ENCODE results near the gene ULK1. TPM values are rescaled to one million over a fixed set of nuclear protein-coding genes. Genes with fewer than 3 reads are reported as not detected.

Gene ULK1
- total RNA-seq, 1 donor from 2014 or later: 56.1 TPM

DNA sequence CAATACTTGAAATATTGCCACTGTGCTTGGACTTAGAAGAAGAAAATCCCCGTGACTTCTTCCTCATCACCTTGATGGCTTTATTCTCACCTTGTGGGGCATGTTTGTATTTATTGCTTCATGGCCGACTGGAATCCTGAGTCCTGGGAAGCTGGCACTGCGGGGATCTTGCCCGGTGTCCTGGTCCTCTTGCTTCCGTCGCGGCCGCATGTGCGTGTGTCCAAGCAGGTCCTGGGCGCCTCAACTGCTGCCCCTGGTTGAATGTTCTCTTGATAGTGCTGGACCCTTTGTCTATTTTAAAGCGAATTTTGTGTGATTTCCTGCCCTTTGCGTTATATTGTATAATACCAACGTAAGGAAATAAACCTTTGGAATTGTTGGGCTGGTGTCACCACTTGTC, 28.4 kb downstream of the ULK1 start:
- DNase-seq (ENCODE audit: low spot score): no peak
- Mint-ChIP-seq H3K4me1 (ENCODE audit: low read depth) (peaks cover 12% of the 10 kb centered on the region), H3K27me3 (ENCODE audit: low read depth) (no peaks in the 10 kb centered on the region), H3K9me3 (ENCODE audit: low read depth) (no peaks in the 10 kb centered on the region), H3K36me3 (ENCODE audit: low read depth) (peaks cover 5% of the 10 kb centered on the region), H3K27ac (ENCODE audit: unreplicated experiment) (no peak overlapping the region), H3K4me3 (ENCODE audit: unreplicated experiment) (no peak overlapping the region)
- TF ChIP-seq, protein P1, sequence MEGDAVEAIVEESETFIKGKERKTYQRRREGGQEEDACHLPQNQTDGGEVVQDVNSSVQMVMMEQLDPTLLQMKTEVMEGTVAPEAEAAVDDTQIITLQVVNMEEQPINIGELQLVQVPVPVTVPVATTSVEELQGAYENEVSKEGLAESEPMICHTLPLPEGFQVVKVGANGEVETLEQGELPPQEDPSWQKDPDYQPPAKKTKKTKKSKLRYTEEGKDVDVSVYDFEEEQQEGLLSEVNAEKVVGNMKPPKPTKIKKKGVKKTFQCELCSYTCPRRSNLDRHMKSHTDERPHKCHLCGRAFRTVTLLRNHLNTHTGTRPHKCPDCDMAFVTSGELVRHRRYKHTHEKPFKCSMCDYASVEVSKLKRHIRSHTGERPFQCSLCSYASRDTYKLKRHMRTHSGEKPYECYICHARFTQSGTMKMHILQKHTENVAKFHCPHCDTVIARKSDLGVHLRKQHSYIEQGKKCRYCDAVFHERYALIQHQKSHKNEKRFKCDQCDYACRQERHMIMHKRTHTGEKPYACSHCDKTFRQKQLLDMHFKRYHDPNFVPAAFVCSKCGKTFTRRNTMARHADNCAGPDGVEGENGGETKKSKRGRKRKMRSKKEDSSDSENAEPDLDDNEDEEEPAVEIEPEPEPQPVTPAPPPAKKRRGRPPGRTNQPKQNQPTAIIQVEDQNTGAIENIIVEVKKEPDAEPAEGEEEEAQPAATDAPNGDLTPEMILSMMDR (IDR thresholded peaks at IDR 0.05): no peak

DNA sequence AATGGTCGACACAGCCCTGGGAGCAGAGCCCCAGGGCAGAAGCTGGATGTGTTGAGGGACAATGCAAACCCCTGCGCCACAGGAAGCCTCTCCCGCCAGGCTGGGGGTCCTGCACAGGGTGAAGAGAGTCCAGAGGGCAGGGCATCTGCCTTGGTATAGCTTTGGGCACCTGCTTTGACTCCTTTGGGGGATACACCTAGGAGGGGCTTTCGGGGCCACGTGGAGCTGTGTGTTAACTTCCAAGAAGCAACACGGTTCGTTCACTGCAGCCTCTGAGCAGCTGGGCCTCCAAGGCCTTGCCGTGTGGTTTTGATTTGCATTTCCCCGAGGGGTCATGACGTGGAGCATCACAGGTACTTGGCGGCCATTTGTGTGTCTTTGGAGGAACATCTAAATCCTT, 28.8 kb downstream of the ULK1 start:
- Mint-ChIP-seq H3K4me1 (ENCODE audit: low read depth) (peaks cover 16% of the 10 kb centered on the region), H3K27ac (ENCODE audit: unreplicated experiment) (no peak overlapping the region), H3K27me3 (ENCODE audit: low read depth) (no peaks in the 10 kb centered on the region), H3K36me3 (ENCODE audit: low read depth) (peaks cover 5% of the 10 kb centered on the region), H3K9me3 (ENCODE audit: low read depth) (no peaks in the 10 kb centered on the region), H3K4me3 (ENCODE audit: unreplicated experiment) (no peak overlapping the region)
- TF ChIP-seq, protein P1 (IDR thresholded peaks at IDR 0.05): no peak
- DNase-seq (ENCODE audit: low spot score): no peak

DNA sequence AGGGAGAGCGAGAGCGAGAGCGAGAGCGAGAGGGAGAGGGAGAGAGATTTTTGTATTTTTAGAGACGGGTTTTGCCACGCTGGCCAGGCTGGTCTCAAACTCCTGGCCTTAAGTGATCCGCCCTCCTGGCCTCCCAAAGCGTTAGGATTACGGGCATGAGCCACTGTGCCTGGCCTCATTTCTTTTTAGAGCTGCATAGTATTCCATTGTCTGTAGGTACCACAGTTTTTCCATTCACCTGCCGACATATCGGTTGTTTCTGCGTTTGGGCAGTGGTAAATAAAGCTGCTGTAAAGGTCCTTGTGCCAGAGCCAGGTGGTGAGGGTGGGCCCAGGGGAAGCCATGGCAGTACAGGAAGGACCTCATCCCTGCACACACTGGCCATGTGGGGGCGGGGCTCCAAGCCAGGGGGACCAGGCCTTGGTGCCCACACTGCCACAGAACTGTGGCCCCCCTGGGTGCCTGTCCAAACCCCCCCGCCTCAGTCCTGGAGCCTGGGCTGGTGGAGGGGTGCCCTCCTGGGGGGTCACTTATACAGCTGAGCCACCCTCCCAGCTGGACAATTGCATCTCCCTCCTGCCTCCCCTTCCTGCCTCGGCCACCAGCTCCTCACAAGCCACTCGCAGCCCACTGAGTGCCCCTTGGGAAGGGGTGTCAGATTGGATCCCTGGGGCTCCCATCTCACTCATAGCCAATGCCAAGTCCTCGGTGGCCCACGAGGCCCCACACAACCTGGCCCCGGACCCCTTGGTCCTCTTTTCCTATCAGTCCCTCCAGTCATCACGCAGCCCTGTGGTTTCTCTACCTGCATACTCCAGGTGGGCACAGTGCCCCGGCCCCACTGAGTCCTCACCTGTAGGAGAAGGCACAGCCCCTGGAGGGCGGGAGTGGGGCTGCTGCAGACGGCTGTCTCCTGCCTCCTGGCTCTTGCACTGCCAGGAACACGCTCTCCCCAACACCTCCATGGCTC, 33.0 kb downstream of the ULK1 start:
- Mint-ChIP-seq H3K4me3 (ENCODE audit: unreplicated experiment) (peak overlapping the region; percentile 94), H3K4me1 (ENCODE audit: low read depth) (peaks cover 29% of the 10 kb centered on the region), H3K27me3 (ENCODE audit: low read depth) (no peaks in the 10 kb centered on the region), H3K27ac (ENCODE audit: unreplicated experiment) (no peak overlapping the region), H3K36me3 (ENCODE audit: low read depth) (peaks cover 4% of the 10 kb centered on the region), H3K9me3 (ENCODE audit: low read depth) (no peaks in the 10 kb centered on the region)
- no peak for DNase-seq (ENCODE audit: low spot score)
- TF ChIP-seq, protein P1 (IDR thresholded peaks at IDR 0.05): no peak

DNA sequence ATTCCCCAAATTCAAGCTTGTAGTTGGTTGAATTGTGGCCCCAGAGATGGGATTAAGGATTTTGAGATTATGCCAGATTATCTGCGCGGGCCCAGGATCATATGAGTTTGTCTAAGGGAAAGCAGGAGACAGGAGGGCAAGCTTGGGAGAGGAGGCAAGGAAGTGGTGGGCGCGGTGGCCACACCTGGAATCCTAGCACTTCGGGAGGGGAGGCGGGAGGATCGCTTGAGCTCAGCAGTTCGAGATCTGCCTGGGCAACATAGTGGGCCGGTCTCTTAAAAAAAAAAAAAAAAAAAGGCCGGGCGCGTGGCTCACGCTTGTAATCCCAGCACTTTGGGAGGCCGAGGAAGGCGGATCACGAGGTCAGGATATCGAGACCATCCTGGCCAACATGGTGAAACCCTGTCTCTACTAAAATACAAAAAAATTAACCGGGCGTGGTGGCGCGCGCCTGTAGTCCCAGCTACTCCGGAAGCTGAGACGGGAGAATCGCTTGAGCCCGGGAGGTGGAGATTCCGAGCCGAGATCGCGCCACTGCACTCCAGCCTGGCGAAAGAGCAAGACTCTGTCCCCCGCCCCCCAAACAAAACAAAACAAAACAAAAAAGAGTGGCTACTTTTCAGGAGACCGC, 33.8 kb downstream of the ULK1 start:
- no peak for DNase-seq (ENCODE audit: low spot score)
- TF ChIP-seq, protein P1 (IDR thresholded peaks at IDR 0.05): no peak
- no peaks in the 10 kb centered on the region for H3K9me3 Mint-ChIP-seq (ENCODE audit: low read depth)
- peaks cover 9% of the 10 kb centered on the region for H3K36me3 Mint-ChIP-seq (ENCODE audit: low read depth)
- H3K27ac Mint-ChIP-seq (ENCODE audit: unreplicated experiment): peak overlapping the region; percentile 73
- no peaks in the 10 kb centered on the region for H3K27me3 Mint-ChIP-seq (ENCODE audit: low read depth)
- peaks cover 30% of the 10 kb centered on the region for H3K4me1 Mint-ChIP-seq (ENCODE audit: low read depth)
- H3K4me3 Mint-ChIP-seq (ENCODE audit: unreplicated experiment): peak overlapping the region; percentile 94
